ENCODE results near the gene MKLN1. TPM values are rescaled to one million over a fixed set of nuclear protein-coding genes. Genes with fewer than 3 reads are reported as not detected.

Gene MKLN1
- total and polyA plus RNA-seq, 10 of the 15 experiments (the other 5 are each of a cell fraction or from before 2014, with no cell fraction given): 13.6 to 55.8 (median 29.3) TPM

GRCh38 chr7:131537571-131537978 is 209.9 kb downstream of the MKLN1 start:
- Histone ChIP-seq H3K4me1 (ENCODE audit: control insufficient read depth, insufficient read depth, low read length) (no peaks in the 10 kb centered on the region), H3K9me3 (replicated peaks; ENCODE audit: control insufficient read depth, insufficient read depth, low read length) (no peaks in the 10 kb centered on the region), H3K4me2 (ENCODE audit: control insufficient read depth, insufficient read depth) (no peak overlapping the region), H3K79me2 (ENCODE audit: control insufficient read depth, insufficient read depth, low read length) (no peaks in the 10 kb centered on the region), H3K27ac (ENCODE audit: control insufficient read depth, insufficient read depth) (no peak overlapping the region), H2AFZ (ENCODE audit: control insufficient read depth, low read depth, low read length) (no peak overlapping the region), H3K36me3 (ENCODE audit: control insufficient read depth in 2 of 2, insufficient read depth in 2 of 2, low read length in 1 of 2) (no peaks in the 10 kb centered on the region), H4K20me1 (ENCODE audit: control insufficient read depth, insufficient read depth) (no peaks in the 10 kb centered on the region), H3K9ac (ENCODE audit: control insufficient read depth, insufficient read depth, low read length) (no peak overlapping the region), H3K27me3 (replicated peaks in 1 of 2; ENCODE audit: control insufficient read depth in 2 of 2, insufficient read depth in 2 of 2, low read length in 1 of 2) (no peaks in the 10 kb centered on the region), H3K4me3 (no peak overlapping the region)
- intact Hi-C loops (cut with micrococcal nuclease; ENCODE audit: unreplicated experiment): no loop called here
- RAD21 ChIA-PET (ENCODE audit: unreplicated experiment): no interaction called here
- in situ Hi-C loops (cut with MboI): no loop called here
- SMC1A ChIA-PET (ENCODE audit: uncharacterized antibody, unreplicated experiment): no interaction called here
- ATAC-seq (no peak), DNase-seq (ENCODE audit: low read depth, low spot score) (no peak), FAIRE-seq (no peak)
- CTCF ChIA-PET: no interaction called here
- WGBS (ENCODE audit: insufficient coverage, insufficient replicate concordance, low lambda C conversion rate, missing lambda C conversion rate): 51% methylated on average over 11 of the region's 12 CpGs
- POLR2A ChIA-PET: no interaction called here
- no TSS peak for BruUV-seq (replicated peaks)
- TF ChIP-seq TAF1 (IDR thresholded peaks at IDR 0.05; ENCODE audit: borderline replicate concordance, low read depth, low read length): no peak
- no peak for TF ChIP-seq ZNF384 (IDR thresholded peaks at IDR 0.05; ENCODE audit: borderline replicate concordance, low read depth, low read length)
- no peak for TF ChIP-seq ZNF24 (IDR thresholded peaks at IDR 0.05)
- TF ChIP-seq ATF3 (IDR thresholded peaks at IDR 0.05; ENCODE audit: borderline replicate concordance, extremely low read depth, low read depth, low read length): no peak
- TF ChIP-seq TCF7 (IDR thresholded peaks at IDR 0.05; ENCODE audit: borderline replicate concordance): no peak

GRCh38 chr7:131538071-131538812 is 210.6 kb downstream of the MKLN1 start:
- no TSS peak for BruUV-seq (replicated peaks)
- DNase-seq (ENCODE audit: low read depth, low spot score) (no peak), ATAC-seq (no peak), FAIRE-seq (no peak)
- POLR2A ChIA-PET: no interaction called here
- in situ Hi-C loops (cut with MboI) (no loop called here), intact Hi-C loops (cut with micrococcal nuclease; ENCODE audit: unreplicated experiment) (no loop called here)
- no peaks in the 10 kb centered on the region for H3K79me2 ChIP-seq (ENCODE audit: control insufficient read depth, insufficient read depth, low read length)
- H3K36me3 ChIP-seq (ENCODE audit: control insufficient read depth in 2 of 2, insufficient read depth in 2 of 2, low read length in 1 of 2): no peaks in the 10 kb centered on the region
- no peak overlapping the region for H3K9ac ChIP-seq (ENCODE audit: control insufficient read depth, insufficient read depth, low read length)
- RAD21 ChIA-PET (ENCODE audit: unreplicated experiment): interaction anchor here (0.8 kb wide), 1 partner anchor 50 kb away, joined by 3 read pairs; no protein-coding TSS in a partner anchor
- no peaks in the 10 kb centered on the region for H4K20me1 ChIP-seq (ENCODE audit: control insufficient read depth, insufficient read depth)
- H3K4me1 ChIP-seq (ENCODE audit: control insufficient read depth, insufficient read depth, low read length): no peaks in the 10 kb centered on the region
- WGBS (ENCODE audit: insufficient coverage, insufficient replicate concordance, low lambda C conversion rate, missing lambda C conversion rate): 53% methylated on average over 13 of the region's 13 CpGs
- CTCF ChIA-PET: interaction anchor here (0.6 kb wide), 1 partner anchor 727 kb away, joined by 3 read pairs; no protein-coding TSS in a partner anchor
- H2AFZ ChIP-seq (ENCODE audit: control insufficient read depth, low read depth, low read length): no peak overlapping the region
- SMC1A ChIA-PET (ENCODE audit: uncharacterized antibody, unreplicated experiment): no interaction called here
- H3K27ac ChIP-seq (ENCODE audit: control insufficient read depth, insufficient read depth): no peak overlapping the region
- no peak overlapping the region for H3K4me2 ChIP-seq (ENCODE audit: control insufficient read depth, insufficient read depth)
- no peak overlapping the region for H3K4me3 ChIP-seq
- no peaks in the 10 kb centered on the region for H3K27me3 ChIP-seq (replicated peaks in 1 of 2; ENCODE audit: control insufficient read depth in 2 of 2, insufficient read depth in 2 of 2, low read length in 1 of 2)
- H3K9me3 ChIP-seq (replicated peaks; ENCODE audit: control insufficient read depth, insufficient read depth, low read length): no peaks in the 10 kb centered on the region
- TF ChIP-seq MYB (IDR thresholded peaks at IDR 0.05; ENCODE audit: borderline replicate concordance, low read depth, low read length) (no peak), NFXL1 (IDR thresholded peaks at IDR 0.05; ENCODE audit: borderline replicate concordance) (no peak), PBX3 (IDR thresholded peaks at IDR 0.05; ENCODE audit: insufficient replicate concordance, low read depth, low read length) (no peak), TARDBP (IDR thresholded peaks at IDR 0.05; ENCODE audit: borderline replicate concordance) (no peak), SUZ12 (IDR thresholded peaks at IDR 0.05; ENCODE audit: unreplicated experiment) (no peak)
- TF ChIP-seq, protein P1, sequence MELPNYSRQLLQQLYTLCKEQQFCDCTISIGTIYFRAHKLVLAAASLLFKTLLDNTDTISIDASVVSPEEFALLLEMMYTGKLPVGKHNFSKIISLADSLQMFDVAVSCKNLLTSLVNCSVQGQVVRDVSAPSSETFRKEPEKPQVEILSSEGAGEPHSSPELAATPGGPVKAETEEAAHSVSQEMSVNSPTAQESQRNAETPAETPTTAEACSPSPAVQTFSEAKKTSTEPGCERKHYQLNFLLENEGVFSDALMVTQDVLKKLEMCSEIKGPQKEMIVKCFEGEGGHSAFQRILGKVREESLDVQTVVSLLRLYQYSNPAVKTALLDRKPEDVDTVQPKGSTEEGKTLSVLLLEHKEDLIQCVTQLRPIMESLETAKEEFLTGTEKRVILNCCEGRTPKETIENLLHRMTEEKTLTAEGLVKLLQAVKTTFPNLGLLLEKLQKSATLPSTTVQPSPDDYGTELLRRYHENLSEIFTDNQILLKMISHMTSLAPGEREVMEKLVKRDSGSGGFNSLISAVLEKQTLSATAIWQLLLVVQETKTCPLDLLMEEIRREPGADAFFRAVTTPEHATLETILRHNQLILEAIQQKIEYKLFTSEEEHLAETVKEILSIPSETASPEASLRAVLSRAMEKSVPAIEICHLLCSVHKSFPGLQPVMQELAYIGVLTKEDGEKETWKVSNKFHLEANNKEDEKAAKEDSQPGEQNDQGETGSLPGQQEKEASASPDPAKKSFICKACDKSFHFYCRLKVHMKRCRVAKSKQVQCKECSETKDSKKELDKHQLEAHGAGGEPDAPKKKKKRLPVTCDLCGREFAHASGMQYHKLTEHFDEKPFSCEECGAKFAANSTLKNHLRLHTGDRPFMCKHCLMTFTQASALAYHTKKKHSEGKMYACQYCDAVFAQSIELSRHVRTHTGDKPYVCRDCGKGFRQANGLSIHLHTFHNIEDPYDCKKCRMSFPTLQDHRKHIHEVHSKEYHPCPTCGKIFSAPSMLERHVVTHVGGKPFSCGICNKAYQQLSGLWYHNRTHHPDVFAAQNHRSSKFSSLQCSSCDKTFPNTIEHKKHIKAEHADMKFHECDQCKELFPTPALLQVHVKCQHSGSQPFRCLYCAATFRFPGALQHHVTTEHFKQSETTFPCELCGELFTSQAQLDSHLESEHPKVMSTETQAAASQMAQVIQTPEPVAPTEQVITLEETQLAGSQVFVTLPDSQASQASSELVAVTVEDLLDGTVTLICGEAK (IDR thresholded peaks at IDR 0.05; ENCODE audit: borderline replicate concordance): no peak

All from GM12878 (cell line).